Fibroblast of skin of left quadriceps (primary cell): ENCODE results near the gene SLC38A10.
"Not testable (repeated sequence)": the region's sequence is repeated elsewhere in the genome, so short reads cannot be mapped to it uniquely, and the experiment has no call there.

ENCODE experiments used
- DNase-seq, 2 experiments: peaks; one replicate each; pipeline ENCODE4 v3.0.0-alpha.2; 2013; ENCODE audit warnings: low read depth in 2 of 2

SLC38A10 gene

GRCh38 chr17:81230043-81230820 lies 64.9 kb downstream of the SLC38A10 start:
- no peak for DNase-seq

DNA sequence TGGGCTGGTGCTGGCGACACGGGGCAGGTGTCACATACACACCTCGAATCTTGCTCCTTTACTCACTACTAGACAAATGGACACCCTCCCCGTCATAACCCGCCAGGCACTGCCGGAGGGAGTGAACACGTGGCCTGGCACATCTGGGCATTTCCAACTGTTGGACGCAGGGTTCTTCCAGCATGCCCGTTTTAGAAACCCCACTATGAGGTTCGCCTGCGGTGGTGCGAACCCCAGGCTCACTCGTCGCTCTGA lies 65.5 kb downstream of the SLC38A10 start:
- DNase-seq, result no peak

DNA sequence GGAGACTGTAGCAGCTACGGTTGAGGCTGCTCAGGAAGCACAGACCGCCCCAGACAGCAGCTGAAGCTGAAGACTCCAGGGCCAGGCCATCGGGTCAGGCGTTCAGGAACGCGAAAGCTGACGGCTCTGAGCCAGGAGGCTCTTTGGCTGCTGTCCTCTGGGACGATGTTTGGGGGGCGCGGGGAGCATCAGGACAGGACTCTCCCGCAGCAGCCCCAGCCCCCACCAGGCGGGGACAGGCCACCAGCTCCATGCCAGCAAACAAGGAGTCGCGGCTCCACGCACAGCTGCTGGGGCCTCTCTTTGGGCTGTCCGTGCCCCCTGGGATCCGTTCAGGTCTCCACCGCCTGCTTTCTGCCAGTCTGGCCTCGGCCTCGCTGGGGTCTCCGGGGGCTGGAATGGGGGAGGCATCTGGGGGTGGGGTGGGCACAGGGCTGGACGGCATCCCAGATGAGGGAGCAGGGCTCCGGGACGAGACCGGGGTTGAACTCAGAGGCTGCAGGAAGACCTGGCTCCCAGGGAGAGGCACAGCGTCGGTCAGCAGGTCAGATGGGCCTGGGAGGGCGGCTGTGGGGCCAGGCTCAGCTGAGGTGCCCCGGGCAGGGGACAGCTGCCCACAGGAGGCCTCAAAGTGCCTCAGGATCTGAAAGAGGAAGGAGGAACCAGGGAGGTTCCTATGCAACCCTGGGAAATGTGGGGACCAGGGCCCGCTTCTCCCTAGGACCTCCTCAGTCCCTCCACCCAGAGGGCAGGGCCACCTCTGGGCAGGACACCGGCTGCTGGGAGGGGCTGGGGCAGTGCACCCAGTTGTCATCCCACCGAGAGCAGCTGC lies 66.1 kb downstream of the SLC38A10 start:
- no peak for DNase-seq

GRCh38 chr17:81228420-81228819 lies 66.7 kb downstream of the SLC38A10 start:
- DNase-seq, result no peak

DNA sequence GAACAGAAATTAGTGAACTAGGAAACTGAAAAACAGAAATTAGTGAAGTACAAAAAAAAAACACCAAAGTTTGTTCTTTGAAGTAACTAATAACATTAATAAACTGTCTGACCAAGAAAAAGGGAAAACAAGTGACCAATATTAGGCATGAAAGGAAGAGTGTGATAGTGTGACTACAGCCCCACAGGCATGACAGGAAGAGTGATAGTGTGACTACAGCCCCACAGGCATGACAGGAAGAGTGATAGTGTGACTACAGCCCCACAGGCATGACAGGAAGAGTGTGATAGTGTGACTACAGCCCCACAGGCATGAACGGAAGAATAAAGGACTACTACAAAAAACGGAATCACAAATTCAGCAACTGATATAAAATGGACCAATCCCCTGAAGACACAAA lies 67.5 kb downstream of the SLC38A10 start:
- DNase-seq, result not testable (repeated sequence)

DNA sequence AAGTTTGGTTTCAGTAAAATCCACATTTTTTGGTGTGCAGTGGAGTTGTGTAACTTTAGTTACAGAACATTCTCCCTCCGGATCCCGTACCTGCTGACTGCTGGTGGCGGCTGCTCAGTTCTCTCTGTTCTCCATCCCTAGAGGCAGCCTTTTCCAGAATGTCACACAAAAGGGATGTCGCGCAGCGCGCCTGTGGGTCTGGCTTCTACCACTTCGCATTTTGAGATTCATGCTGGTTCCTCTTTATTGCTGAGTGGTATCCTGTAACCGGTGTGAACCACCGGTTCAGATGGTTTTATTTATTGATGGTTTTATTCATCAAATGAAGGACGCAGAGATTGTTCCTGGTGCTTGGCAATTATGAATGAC lies 71.4 kb downstream of the SLC38A10 start:
- DNase-seq, result no peak

DNA sequence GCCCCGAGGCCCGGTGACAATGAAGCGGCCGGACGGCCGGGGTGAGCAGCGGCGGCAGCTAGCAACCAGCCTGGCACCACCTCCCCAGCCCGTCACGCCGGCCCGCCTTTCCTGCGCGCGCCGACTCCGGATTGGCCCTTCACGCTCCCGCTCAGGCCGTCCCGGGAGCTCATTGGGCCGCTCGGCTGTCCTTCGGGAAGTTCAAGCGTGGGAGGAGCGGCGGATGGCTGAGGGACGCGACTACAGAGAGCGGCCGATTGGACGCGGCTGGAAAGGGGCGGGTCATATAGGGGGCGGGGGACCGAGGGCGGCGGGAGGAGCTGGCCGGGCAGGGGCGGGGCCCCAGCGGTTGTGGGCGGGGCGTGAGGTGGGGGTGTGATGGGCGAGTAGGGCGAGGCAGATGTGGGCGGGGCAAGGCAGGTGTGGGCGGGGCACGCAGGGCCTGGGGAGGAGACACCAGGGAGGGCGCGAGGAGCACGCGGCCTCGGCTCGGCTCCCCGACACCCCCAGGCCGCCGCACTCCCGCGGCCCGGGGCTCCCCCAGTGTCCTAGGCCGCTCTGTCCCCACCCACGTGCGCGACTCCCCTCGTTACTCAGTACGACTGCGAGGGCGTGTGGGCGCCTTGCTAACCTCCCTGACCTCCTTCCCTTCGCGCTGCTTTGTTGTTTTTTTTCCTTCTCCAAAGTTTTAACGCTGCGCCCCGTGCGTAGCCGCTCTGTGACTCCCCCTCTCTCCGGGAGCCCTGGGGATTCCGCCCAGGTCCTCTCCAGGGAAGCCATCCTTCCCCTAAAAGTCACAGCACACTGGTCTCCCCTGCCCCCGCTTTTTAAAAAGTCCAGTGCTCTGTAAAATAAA lies 72.0 kb downstream of the SLC38A10 start, which contains the start of gene CEP131:
TSS of gene CEP131 (minus strand) at position 60 of the 856 bp plus-strand sequence. CDS start 2,909 bp downstream, outside the sequence.
- DNase-seq, result peak; percentile 96

DNA sequence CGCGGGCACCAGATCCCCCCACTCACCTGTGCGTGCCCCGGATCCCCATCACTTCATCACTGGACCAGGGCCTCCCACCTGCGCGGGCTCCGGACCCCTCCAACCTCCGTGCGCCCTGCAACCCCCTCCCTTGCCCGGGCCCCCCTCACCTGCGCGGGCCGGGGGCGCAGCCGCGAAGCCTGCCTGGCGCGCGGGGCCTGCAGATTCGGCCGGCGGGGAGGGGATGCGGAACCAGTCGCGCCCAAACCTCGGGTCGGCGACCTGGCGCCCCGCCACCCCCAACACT lies 72.5 kb downstream of the SLC38A10 start:
- DNase-seq, result no peak

DNA sequence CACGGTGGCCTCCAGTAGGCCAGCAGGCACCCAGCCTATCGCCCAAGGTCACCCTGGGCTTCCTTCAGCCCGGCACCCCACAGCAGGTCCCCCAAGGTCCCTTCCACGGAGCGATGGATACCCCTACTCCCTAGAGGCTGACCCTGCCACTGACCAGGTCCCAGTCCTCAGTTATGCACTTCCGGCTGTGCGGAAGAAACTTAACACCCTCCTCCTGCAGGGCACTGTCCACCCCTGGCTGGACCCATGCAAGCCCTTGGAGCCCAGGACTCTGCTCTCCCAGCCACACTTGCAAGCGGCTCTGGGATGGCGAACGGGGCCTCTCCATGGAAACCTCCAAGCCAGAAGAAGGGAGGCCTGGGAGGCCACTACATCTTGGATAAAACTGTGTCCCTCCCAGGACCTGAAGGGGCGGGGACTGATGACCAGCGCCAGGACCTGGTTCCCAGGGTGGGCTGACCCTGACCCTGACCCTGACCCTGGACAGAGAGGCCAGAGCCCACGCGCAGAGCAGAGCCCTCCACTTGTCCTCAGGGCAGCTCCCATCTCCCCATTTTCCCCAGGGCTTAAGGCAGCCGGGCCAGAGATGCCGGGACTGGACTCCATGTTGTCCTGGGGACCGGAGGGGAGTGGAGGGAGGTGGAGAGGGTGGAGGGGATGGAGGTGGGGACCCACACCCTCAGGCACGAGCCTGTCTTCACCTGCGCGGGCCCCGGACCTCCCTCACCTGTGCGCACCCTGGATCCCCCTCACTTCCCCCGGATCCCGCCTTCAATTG lies 73.1 kb downstream of the SLC38A10 start:
- DNase-seq, result no peak

DNA sequence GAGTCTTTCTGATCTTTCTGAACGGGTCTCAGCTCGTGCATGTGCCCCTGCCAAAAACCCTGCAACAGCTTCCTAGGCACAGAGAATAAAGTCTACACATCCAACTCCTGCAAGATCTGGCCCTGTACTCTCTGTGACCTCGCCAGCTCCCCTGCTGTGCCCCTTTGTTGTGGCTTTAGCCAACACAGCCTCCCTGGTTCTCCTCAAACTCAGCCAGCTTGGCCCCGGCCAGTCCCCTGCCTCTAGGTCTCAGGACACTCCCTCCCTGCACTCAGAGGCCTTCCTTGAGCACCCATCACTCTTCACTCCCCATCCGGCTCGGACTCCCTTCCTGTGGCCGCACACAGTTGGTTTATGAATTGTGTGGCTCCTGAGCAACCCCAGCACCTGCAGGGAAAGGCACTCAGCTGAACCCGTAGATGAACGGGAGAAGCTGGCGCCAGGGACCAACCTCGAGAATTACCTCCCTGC lies 73.7 kb downstream of the SLC38A10 start:
- DNase-seq, result no peak

DNA sequence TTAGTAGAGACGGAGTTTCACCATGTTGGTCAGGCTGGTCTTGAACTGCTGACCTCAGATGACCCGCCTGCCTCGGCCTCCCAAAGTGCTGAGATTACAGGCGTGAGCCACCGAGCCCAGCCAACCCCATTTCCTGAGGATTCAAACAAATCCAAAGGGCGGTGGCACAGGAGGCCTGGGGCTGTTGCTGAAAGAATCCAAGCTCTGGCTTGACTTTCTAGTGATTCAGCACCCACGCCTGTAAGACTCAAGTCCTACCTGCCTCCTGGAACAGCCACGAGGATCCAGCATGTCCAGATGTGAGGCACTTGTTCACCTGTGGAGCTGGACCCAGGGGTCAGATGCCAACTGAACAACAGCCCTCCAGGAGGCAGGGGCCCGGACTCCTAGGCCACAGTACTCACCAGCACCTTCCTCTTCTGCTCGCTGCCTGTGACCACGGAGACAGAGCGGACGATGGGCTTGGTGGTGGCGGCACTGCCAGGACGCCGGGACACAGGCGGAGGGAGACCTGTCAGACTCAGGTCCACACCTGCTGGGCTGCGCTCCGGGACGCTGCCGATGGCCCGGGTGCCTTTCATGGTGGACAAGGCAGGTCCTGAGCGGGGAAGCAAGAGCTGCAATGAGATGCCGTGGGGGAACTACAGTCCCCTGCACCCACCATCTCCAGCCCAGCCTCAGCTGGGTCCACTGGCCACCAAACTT lies 75.5 kb downstream of the SLC38A10 start:
- no peak for DNase-seq

GRCh38 chr17:81218991-81219390 lies 76.1 kb downstream of the SLC38A10 start:
- no peak for DNase-seq

DNA sequence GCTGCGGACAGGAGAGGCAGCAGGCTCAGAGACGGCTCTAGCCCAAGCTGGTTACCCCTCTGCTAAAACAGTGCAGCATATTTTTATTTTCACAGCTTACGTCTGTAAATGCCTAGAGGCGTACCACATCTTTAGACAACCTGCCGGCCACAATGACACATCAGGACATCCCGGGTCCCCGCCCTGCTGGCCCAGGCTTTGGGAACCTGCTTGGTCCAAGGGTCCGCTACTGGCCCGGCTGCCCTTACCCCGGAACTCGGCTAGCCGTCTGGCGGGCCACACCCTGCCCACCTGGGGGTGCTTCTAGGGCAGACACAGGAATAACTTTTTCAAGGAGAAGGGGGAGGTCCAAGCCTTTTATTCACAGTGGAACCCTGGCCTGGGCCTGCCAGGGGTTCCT lies 76.6 kb downstream of the SLC38A10 start:
- no peak for DNase-seq

DNA sequence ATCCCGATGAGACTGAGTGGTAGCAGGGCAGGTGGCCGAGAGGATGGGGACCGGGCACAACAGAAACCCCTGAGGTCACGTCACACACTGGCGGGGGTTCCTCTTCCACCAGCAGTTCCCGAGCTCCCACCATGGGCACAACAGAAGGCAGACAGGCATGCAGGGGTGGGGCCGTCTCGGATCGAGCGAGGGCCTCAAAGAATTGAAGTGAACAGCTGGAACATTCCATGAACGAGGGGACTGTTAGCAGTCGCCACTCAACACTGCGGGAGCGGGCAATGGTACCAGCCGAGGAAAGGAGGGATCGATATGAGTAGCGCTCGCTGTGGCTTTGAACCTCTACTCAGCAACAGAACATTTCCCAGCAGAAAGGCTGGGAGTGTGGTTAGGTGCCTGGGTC lies 77.6 kb downstream of the SLC38A10 start:
- no peak for DNase-seq

DNA sequence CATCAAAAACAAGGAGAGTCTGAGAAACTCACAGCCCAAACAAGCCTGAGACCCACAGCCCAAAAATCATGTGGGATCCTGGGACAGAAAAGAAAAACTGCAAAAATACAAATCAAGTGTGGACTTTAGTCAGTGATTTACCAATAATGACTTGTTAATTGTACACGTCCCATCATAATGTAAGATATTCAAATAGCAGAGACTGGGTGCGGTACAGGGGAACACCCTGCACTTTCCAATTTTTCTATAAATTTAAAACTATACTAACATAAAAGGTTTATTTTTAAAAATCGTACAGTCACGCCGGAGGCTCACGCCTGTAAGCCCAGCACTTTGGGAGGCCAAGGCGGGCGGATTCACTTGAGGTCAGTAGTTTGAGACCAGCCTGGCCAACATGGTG lies 81.1 kb downstream of the SLC38A10 start:
- no peak for DNase-seq

GRCh38 chr17:81212365-81212764 lies 82.7 kb downstream of the SLC38A10 start:
- no peak for DNase-seq

GRCh38 chr17:81210868-81211267 lies 84.2 kb downstream of the SLC38A10 start:
- DNase-seq, result no peak

DNA sequence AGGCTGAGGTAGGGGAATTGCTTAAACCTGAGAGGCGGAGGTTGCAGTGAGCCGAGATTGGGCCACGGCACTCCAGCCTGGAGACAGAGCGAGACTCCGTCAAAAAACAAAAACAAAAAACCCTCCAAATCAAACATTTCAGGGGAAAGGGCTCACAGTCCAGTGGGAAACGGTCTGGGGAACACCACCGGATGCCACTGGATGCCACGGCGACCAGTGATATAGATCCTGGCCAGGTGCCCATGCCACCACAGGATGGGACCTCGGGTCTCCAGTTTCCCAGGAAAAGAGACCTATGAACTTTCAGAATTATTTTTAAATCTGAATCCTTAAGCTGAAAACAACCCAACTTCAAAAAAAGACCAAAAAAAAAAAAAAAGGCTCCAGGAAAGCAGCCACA lies 84.6 kb downstream of the SLC38A10 start:
- DNase-seq, result no peak

DNA sequence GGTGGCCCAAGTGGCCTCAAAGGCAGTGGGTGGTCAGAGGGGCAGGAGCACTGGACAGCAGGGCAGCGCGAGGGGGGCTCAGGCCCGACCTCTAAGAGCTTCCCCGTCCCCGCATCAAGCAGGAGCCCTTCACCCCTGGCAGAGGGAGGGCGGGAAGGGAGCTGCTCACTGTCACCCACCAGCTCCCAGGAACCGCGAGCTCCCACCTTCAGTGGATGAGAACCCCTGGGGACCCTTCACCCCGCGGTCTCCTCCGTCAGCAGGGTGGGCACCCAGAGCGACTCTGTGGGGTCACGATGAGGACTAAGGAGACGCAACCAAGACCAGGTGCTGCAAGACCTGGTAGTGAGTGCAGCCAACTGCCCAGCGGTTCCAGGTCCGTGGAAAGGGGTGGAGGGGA lies 86.0 kb downstream of the SLC38A10 start:
- no peak for DNase-seq

DNA sequence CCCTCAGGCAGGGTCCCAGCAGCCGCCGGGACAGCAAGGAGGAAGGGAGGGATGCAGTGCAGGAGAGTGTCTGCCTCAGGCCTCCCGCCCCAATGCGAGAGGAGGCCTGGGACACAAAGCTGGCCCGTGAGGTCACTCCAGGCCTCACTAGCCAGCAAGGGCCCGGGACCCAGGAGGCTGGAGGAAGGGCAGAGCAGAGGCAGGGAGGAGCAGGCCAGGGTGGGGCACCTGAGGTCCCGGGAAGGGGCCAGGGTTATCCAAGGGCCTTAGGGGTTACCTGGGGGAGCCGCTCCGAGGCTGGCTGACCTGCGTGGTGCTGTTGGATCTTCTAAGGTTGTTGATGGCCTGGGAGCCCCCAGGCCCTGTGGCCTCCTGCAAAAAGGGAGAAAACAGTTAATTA lies 86.5 kb downstream of the SLC38A10 start:
- DNase-seq, result no peak
